ENCODE data around the gene ANKS1A.
"Not testable (repeated sequence)": the region's sequence is repeated elsewhere in the genome, so short reads cannot be mapped to it uniquely, and the experiment has no call there.

- TF ChIP-seq, protein P1, sequence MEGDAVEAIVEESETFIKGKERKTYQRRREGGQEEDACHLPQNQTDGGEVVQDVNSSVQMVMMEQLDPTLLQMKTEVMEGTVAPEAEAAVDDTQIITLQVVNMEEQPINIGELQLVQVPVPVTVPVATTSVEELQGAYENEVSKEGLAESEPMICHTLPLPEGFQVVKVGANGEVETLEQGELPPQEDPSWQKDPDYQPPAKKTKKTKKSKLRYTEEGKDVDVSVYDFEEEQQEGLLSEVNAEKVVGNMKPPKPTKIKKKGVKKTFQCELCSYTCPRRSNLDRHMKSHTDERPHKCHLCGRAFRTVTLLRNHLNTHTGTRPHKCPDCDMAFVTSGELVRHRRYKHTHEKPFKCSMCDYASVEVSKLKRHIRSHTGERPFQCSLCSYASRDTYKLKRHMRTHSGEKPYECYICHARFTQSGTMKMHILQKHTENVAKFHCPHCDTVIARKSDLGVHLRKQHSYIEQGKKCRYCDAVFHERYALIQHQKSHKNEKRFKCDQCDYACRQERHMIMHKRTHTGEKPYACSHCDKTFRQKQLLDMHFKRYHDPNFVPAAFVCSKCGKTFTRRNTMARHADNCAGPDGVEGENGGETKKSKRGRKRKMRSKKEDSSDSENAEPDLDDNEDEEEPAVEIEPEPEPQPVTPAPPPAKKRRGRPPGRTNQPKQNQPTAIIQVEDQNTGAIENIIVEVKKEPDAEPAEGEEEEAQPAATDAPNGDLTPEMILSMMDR (conservative IDR thresholded peaks at IDR 0.05; ENCODE audit: low read length) = not testable (repeated sequence)
- TF ChIP-seq EZH2phosphoT487 (IDR thresholded peaks at IDR 0.05; ENCODE audit: borderline replicate concordance) = not testable (repeated sequence)
Measured at GRCh38 chr6:34899748-34900147, 10.7 kb downstream of the ANKS1A start.

All from Loucy (cell line).